Activated gamma-delta T cell treated with anti-CD3 and anti-CD28 coated beads, Interleukin-2, amount 50 U/mL, for 16 hours (primary cell): ENCODE data around the gene FOXJ3.

Experiments used
- DNase-seq: peaks from one replicate; pipeline ENCODE4 v3.0.0-alpha.2; 2020; ENCODE audit warnings: low read depth

FOXJ3 gene

DNA sequence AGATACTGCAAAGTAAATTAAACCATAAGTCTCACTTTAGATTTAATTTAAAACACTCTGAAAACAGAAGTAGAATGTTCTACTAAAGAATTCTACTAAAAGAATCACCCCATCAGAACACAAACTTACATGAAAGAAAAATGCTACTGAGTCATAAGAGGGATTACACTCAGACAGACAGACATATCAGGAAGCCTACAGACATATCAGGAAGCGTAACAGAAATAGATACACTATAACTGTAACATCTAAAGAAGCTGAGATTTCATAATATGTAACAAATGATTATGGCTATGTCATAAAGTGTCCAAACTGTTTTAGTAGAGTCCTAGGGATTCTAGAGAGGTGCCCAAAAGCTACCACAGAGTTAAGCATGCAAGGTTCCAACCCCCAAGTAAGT is 23.9 kb downstream of the FOXJ3 start:
- DNase-seq, result no peak

GRCh38 chr1:42306977-42307376 is 28.1 kb downstream of the FOXJ3 start:
- DNase-seq, result no peak

DNA sequence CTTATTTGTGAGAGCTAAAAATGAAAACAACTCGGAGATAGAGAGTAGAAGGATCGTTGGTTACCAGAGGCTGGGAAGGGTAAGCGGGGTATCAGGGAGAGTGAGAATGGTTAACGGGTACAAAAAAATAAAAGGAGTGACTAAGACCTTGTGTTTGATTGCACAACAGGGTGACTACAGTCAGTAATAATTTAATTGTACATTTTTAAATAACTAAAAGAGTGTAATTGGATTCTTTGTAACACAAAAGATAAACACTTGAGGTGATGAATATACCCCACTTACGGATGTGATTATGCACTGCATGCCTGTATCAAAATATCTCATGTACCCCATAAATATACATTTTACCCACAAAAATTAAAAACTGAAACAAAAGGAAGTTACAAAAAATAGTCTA is 29.4 kb downstream of the FOXJ3 start:
- DNase-seq, result no peak

DNA sequence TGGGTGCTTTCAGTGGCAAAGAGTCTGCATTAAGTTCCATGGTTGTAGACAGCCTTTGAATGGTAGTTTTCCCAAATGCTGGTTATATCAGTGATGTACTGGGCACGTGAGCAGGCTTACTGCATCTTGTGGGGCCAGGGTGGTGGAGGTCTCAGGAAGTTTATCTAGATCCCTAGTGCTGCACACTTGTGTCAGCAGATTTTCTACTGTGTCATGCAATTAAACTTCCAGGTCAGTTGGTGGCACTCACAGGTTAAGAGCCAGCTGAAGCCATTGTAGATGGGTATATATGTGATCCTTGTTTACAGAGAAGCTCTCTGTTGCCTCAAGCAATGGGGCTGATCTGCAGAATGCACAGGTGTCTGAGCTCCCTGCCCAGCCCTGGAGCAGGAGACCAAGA is 33.0 kb downstream of the FOXJ3 start:
- DNase-seq, result no peak

- DNase-seq, result no peak
Measured at GRCh38 chr1:42298520-42298919, 36.5 kb downstream of the FOXJ3 start.

GRCh38 chr1:42295816-42296215 is 39.2 kb downstream of the FOXJ3 start:
- DNase-seq, result no peak

GRCh38 chr1:42290130-42290529 is 44.9 kb downstream of the FOXJ3 start:
- no peak for DNase-seq

DNA sequence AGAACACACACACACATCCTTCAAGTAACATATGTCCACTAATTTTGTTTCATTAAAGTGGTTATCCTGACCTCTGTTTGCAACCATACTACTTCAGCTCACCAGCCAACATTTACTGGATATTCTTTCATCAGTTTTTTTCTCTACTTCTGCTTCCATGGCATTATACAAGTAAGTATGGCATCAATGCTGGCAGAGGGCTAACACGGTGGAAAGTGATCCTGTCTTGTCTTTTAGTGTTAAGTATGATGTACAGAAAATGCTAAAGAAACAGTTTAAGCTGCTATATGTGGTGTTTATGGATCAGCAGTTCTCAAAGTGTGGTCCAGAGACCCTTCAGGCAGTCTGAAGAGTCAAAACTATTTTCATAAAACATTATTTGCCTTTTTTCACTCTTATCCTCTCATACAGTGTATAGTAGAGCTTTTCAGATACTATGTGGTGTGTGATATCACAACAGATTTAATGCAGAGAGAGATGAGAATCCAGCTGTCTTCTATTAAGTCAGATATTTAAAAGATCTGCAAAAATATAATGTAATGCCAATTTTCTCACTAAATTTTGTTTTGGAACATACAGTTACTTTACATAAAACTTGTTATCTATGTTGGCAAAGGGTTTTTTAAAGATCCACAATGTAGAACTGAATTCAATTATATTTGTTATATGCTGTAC is 46.6 kb downstream of the FOXJ3 start:
- DNase-seq, result no peak

- DNase-seq, result no peak
Measured at GRCh38 chr1:42282867-42283583, 52.0 kb downstream of the FOXJ3 start.

- no peak for DNase-seq
Measured at GRCh38 chr1:42282024-42282579, 52.9 kb downstream of the FOXJ3 start.

- no peak for DNase-seq
Measured at GRCh38 chr1:42280821-42281220, 54.2 kb downstream of the FOXJ3 start.

GRCh38 chr1:42279055-42279454 is 56.0 kb downstream of the FOXJ3 start:
- no peak for DNase-seq

GRCh38 chr1:42272920-42273319 is 62.1 kb downstream of the FOXJ3 start:
- no peak for DNase-seq

- DNase-seq, result no peak
Measured at GRCh38 chr1:42267904-42268303, 67.1 kb downstream of the FOXJ3 start.

- no peak for DNase-seq
Measured at GRCh38 chr1:42266253-42267135, 68.5 kb downstream of the FOXJ3 start.

GRCh38 chr1:42264511-42265190 is 70.4 kb downstream of the FOXJ3 start:
- DNase-seq, result no peak

- no peak for DNase-seq
Measured at GRCh38 chr1:42263019-42263418, 72.0 kb downstream of the FOXJ3 start.

GRCh38 chr1:42260376-42261070 is 74.5 kb downstream of the FOXJ3 start:
- DNase-seq, result no peak

GRCh38 chr1:42259739-42260064 is 75.3 kb downstream of the FOXJ3 start:
- no peak for DNase-seq

DNA sequence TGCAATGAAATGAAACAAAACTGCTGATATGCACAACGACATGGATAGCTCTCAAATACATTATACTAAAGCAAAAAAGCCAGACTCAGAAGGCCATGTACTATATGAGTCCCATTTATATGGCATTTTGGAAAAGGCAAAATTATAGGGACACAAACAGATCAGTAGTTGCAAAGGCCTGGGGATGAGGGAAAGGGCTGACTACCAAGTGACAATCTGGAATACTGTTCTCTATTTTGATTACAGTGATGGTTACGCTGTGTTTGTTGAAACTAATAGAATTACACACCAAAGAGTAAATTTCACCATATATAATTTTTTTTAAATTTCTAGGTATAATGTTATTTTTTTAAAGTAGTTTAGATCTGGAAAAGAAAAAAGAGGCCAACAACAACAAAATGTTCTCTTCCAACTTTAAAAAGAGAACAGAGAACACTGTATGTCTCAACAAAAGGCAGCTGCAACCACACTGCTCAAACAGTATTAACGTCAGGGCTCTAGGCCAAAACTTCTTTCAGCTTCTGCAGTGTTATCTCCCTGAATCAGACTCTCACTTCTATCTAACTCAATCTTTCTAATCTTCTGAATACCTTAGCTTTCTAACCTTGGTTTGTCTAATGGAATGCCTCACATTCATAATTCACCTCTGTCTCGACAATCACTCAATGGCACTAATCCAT is 75.8 kb downstream of the FOXJ3 start:
- no peak for DNase-seq

DNA sequence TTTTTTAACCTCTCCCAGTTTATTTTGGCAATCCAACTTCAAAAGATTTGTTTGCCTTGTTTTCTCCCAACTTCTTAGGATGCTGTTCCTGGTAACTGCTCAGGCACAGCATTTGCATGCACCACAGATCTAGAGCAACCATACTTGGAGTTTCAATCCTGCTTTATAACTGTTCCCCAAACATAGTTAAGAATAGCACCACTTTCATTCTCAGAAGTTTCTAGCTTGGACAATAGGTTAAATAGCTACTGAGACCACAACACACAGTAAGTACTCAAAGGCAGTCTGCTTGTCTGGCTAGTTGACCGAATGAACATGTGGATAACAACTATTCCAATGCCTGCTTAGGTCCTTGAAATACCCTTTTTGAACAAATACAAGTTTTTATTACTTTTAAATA is 76.8 kb downstream of the FOXJ3 start:
- no peak for DNase-seq
